ENCODE results near the gene LARP7. TPM values are rescaled to one million over a fixed set of nuclear protein-coding genes. Genes with fewer than 3 reads are reported as not detected.
"Not testable (repeated sequence)": the region's sequence is repeated elsewhere in the genome, so short reads cannot be mapped to it uniquely, and the experiment has no call there.

LARP7 gene
- total and polyA plus RNA-seq, 4 donors, result 24.9 to 75.5 (median 36.0) TPM

GRCh38 chr4:112655270-112655669 is 18.3 kb downstream of the LARP7 start:
- H3K27ac ChIP-seq (ENCODE audit: low read depth in 1 of 2, low read length in 1 of 2), result no peak overlapping the region
- 85 to 89% methylated on average over 5 of the region's 5 CpGs for WGBS, 2 donors
- H3K4me3 ChIP-seq, result no peak overlapping the region
- no peaks in the 10 kb centered on the region for H3K27me3 ChIP-seq (ENCODE audit: control insufficient read depth in 3 of 3, insufficient read depth in 3 of 3, low read length in 2 of 3)
- no peak for TF ChIP-seq CTCF (IDR thresholded peaks at IDR 0.05; ENCODE audit: control extremely low read depth, extremely low read depth)
- H3K36me3 ChIP-seq (ENCODE audit: control insufficient read depth in 4 of 4, insufficient read depth in 4 of 4, low read length in 4 of 4), result peaks cover 14 to 38% (median 17%) of the 10 kb centered on the region in 4 donors
- ATAC-seq (ENCODE audit: insufficient read depth, low FRiP score) (no peak), DNase-seq (no peak)
- H3K9ac ChIP-seq (ENCODE audit: insufficient read depth in 1 of 2, low read length in 2 of 2), result no peak overlapping the region
- no peaks in the 10 kb centered on the region for H3K4me1 ChIP-seq (ENCODE audit: control insufficient read depth in 5 of 5, insufficient read depth in 5 of 5, low read length in 5 of 5)
- H3K9me3 ChIP-seq (ENCODE audit: control insufficient read depth in 4 of 4, insufficient read depth in 3 of 4, low read length in 3 of 4), result no peaks in the 10 kb centered on the region

- not testable (repeated sequence) for H3K9me3 ChIP-seq (ENCODE audit: control insufficient read depth in 4 of 4, insufficient read depth in 3 of 4, low read length in 3 of 4); DNase-seq; H3K9ac ChIP-seq (ENCODE audit: insufficient read depth in 1 of 2, low read length in 2 of 2); ATAC-seq (ENCODE audit: insufficient read depth, low FRiP score); H3K4me1 ChIP-seq (ENCODE audit: control insufficient read depth in 5 of 5, insufficient read depth in 5 of 5, low read length in 5 of 5); H3K4me3 ChIP-seq; H3K27me3 ChIP-seq (ENCODE audit: control insufficient read depth in 3 of 3, insufficient read depth in 3 of 3, low read length in 2 of 3); H3K27ac ChIP-seq (ENCODE audit: low read depth in 1 of 2, low read length in 1 of 2)
- peaks cover 14 to 32% (median 16%) of the 10 kb centered on the region in 4 donors for H3K36me3 ChIP-seq (ENCODE audit: control insufficient read depth in 4 of 4, insufficient read depth in 4 of 4, low read length in 4 of 4)
- WGBS, 2 donors, result 95% methylated on average over 5 of the region's 5 CpGs
Measured at GRCh38 chr4:112656115-112656514, 19.2 kb downstream of the LARP7 start.

GRCh38 chr4:112664611-112665010 is 27.7 kb downstream of the LARP7 start:
- WGBS, 2 donors, result 89 to 90% methylated on average over 2 of the region's 2 CpGs
- no peak for DNase-seq
- Histone ChIP-seq H3K9ac (ENCODE audit: insufficient read depth in 1 of 2, low read length in 2 of 2) (no peak overlapping the region), H3K36me3 (ENCODE audit: control insufficient read depth in 4 of 4, insufficient read depth in 4 of 4, low read length in 4 of 4) (peaks cover 0 to 3% (median 0%) of the 10 kb centered on the region in 4 donors), H3K4me1 (ENCODE audit: control insufficient read depth in 5 of 5, insufficient read depth in 5 of 5, low read length in 5 of 5) (no peaks in the 10 kb centered on the region), H3K27me3 (ENCODE audit: control insufficient read depth in 3 of 3, insufficient read depth in 3 of 3, low read length in 2 of 3) (no peaks in the 10 kb centered on the region), H3K4me3 (no peak overlapping the region), H3K27ac (ENCODE audit: low read depth in 1 of 2, low read length in 1 of 2) (no peak overlapping the region), H3K9me3 (ENCODE audit: control insufficient read depth in 4 of 4, insufficient read depth in 3 of 4, low read length in 3 of 4) (no peaks in the 10 kb centered on the region)
- ATAC-seq (ENCODE audit: insufficient read depth, low FRiP score), result no peak
- TF ChIP-seq CTCF (IDR thresholded peaks at IDR 0.05; ENCODE audit: control extremely low read depth, extremely low read depth), result no peak

GRCh38 chr4:112668131-112668530 is 31.2 kb downstream of the LARP7 start:
- H3K9ac ChIP-seq (ENCODE audit: insufficient read depth in 1 of 2, low read length in 2 of 2), result no peak overlapping the region
- no peak overlapping the region for H3K4me3 ChIP-seq
- no peak for TF ChIP-seq CTCF (IDR thresholded peaks at IDR 0.05; ENCODE audit: control extremely low read depth, extremely low read depth)
- H3K27me3 ChIP-seq (ENCODE audit: control insufficient read depth in 3 of 3, insufficient read depth in 3 of 3, low read length in 2 of 3), result no peaks in the 10 kb centered on the region
- 86 to 93% methylated on average over 3 of the region's 3 CpGs for WGBS, 2 donors
- ATAC-seq (ENCODE audit: insufficient read depth, low FRiP score) (no peak), DNase-seq (no peak)
- no peaks in the 10 kb centered on the region for H3K36me3 ChIP-seq (ENCODE audit: control insufficient read depth in 4 of 4, insufficient read depth in 4 of 4, low read length in 4 of 4)
- H3K4me1 ChIP-seq (ENCODE audit: control insufficient read depth in 5 of 5, insufficient read depth in 5 of 5, low read length in 5 of 5), result peaks cover 0 to 2% (median 0%) of the 10 kb centered on the region in 5 donors
- no peaks in the 10 kb centered on the region for H3K9me3 ChIP-seq (ENCODE audit: control insufficient read depth in 4 of 4, insufficient read depth in 3 of 4, low read length in 3 of 4)
- no peak overlapping the region for H3K27ac ChIP-seq (ENCODE audit: low read depth in 1 of 2, low read length in 1 of 2)
